ENCODE measurements around the gene SLC24A3.

SLC24A3 gene

DNA sequence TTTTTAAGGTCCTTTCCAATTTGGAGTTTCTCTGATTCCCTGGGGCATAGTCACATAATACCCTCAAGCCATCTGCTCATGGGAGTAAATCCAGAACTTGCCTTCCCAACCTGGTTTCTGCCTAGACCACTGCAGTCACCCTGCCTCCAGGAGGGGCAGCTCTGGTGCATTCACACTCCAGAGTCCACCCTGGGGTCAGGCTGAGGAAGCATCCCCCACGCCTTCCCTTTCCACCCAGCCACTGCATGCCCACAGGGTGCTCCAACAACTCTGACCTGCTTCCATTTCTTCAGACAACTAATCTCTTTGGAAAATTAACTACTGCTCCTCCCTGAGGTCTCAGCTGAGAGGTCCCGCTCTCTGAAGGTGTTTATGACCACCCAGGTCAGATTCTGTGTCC lies 334.2 kb downstream of the SLC24A3 start:
- no peak for DNase-seq (ENCODE audit: low read depth in 2 of 2)

DNA sequence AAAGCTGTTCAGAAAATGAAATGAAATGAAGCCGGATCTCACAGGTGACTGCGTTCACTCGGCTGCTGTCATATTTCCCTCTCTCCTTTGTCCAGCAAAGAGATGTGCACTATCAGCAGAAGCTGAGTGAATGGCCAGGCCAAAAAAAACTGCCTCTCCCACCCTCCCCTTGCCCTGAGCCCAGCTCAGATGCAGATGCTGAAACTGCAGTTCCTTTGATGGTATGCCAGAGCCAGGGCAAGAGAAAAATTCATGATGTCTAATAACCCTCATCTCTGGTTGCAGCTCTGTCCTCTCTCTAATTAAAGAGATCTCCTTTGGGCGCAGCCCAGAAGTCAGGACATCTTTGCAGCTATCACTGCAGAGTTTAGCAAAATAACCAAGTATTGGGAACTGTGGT lies 335.1 kb downstream of the SLC24A3 start:
- DNase-seq (ENCODE audit: low read depth in 2 of 2) = no peak

DNA sequence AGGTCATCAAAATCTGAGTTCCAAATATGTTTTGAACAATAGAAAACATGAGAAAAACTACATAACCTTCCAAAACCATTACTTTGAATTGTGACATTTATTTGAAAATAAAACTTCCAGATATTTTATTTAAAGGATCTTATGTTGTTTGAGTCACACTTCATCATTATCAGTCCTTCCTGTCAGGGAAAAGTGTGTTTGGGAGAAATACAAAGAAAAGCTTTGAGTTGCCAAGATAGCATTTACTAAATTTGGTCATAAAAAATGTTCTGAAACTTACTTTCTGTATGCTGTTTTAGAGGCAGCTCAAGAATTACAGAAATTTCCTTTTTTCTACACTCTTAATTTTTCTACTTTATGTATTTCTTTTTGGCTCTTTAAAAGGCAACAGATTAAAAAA lies 337.5 kb downstream of the SLC24A3 start:
- DNase-seq (ENCODE audit: low read depth in 2 of 2) = no peak

DNA sequence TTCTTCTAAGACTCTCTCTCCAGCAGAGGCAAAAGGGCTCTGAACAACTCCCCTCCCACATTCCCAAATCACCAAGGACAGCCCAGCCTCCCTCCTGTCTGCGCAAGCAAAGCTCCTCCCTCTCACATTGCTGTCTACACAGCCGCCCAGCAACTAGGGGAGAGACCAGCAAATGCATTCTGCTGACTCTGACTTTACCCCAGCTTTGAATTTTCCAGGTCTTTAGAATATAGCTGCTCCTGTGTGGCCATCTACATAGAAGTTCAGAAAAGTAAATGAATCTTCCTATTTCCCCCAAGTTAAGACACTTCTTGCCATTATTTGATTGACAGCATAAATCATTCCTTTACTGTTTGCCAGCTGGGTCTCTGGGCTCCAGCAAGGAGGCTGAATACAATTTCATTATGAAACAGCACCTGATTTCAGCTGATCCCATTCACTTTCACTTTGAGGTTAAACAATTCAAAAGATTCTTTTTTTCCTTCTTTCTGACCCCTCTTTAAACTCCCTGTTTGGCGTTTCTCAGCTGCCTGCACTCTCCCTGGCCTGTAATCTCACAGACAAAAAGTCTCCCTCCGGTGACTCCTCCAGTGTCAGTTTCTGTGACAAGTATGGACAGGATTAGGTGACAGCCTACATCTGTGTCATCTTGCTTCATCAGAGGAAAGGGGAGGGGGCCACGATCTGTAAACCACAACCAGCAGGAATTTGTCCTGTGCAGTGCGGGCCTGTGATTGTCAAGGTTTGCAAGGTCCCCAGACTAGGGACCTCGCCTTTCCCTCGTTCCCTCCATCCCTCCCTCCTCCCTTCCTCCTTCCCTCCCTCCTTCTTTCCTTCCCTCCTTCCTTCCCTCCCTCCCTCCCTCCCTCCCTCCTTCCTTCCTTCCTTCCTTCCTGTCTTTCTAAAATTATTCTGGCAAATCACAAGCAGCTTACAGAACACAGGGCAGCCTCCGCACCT lies 340.1 kb downstream of the SLC24A3 start:
- DNase-seq (ENCODE audit: low read depth in 2 of 2) = no peak

GRCh38 chr20:19554666-19555065 lies 342.2 kb downstream of the SLC24A3 start:
- DNase-seq (ENCODE audit: low read depth in 2 of 2) = no peak

- DNase-seq (ENCODE audit: low read depth in 2 of 2) = no peak
Observed at GRCh38 chr20:19555726-19556125, 343.3 kb downstream of the SLC24A3 start.

- DNase-seq (ENCODE audit: low read depth in 2 of 2) = no peak
Observed at GRCh38 chr20:19557291-19557690, 344.8 kb downstream of the SLC24A3 start.

- no peak for DNase-seq (ENCODE audit: low read depth in 2 of 2)
Observed at GRCh38 chr20:19560881-19561480, 348.5 kb downstream of the SLC24A3 start.

DNA sequence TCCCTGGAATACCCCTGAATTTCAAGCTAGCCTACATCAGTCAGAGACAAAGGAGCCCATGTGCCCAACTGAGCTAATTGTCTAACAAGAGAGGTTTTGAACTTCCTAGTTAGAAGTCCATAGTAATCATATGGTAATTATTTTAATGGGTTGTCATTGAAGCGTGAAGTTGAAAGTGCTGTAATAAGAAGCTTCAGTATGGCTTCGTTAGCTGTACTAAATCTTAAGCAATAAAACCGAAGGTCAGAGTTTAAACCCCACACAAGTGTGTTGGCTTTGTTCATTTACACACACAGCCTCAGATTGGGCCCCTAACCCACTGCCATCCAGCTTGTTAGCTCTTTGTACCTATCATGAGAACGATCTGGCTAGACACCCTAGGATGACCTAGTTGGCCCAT lies 350.0 kb downstream of the SLC24A3 start:
- DNase-seq (ENCODE audit: low read depth in 2 of 2) = no peak

GRCh38 chr20:19564261-19564660 lies 351.8 kb downstream of the SLC24A3 start:
- DNase-seq (ENCODE audit: low read depth in 2 of 2) = no peak

DNA sequence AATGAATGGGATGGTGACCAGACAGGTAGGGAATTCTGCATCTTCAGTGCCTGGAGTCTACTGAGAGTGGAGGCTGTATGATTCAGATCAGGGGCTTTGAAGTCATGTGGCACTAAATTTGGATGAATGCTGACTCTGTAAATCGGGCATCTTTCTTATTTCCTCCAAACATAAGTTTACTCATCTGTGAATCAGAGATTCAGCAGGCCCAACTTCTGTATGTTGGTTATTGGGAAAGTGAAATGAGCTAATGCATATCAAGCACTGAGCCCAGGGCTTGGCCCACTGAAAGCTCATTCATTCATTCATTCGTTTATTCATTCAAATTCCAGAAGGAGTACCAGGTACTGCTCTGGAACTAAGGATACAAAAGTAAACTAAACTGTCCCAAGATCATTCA lies 353.3 kb downstream of the SLC24A3 start:
- no peak for DNase-seq (ENCODE audit: low read depth in 2 of 2)

DNA sequence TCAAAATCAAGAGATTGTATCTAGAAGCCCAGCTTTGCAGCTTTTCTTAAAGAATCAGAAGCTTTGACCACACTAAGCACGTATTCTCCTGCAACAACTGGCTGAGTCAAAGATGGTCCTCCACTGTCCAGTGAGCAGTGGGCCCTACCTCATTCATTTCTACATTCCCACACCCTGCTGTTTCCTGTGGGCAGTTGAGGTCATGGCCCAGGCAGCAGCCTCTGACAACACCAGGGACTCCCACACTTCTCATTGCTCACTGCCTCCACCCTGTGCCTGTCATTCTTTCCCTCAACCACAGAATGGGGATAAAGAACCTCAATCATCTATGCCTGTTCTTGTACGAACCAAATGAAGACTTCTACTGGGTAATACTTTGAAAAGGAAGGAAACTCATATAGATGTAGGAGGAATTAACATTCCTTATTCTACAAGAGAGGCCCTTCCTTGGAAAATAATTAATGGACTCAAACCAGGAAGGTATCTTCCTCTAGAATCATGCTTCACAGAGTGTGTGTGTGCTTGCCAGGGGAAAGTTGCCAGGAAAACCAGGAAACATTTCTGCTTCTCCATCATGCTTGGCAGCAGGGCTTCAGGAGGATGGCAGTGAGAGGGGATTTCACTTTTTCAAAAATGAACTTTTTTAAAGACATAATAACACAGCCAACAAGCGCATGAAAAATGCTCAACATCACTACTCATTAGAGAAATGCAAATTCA lies 353.9 kb downstream of the SLC24A3 start:
- no peak for DNase-seq (ENCODE audit: low read depth in 2 of 2)

- no peak for DNase-seq (ENCODE audit: low read depth in 2 of 2)
Observed at GRCh38 chr20:19568128-19568527, 355.7 kb downstream of the SLC24A3 start.

DNA sequence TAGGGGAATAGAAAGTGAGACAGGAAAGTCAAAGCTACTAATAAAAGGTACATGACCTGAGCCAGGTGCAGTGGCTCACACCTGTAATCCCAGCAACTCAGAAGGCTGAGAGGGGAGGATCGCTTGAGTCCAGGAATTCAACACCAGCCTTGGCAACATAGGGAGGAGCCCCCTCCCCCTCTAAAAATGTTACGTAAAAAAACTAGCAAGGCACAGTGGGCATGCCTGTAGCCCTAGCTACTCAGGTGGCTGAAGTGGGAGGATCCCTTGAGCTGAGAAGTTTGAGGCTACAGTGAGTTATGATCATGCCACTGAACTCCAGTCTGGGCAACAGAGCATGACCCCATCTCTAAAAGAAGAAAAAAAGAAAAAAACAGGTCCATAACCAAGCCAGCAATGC lies 359.6 kb downstream of the SLC24A3 start:
- DNase-seq (ENCODE audit: low read depth in 2 of 2) = no peak

- DNase-seq (ENCODE audit: low read depth in 2 of 2) = no peak
Observed at GRCh38 chr20:19577692-19578091, 365.2 kb downstream of the SLC24A3 start.

GRCh38 chr20:19582782-19583181 lies 370.3 kb downstream of the SLC24A3 start:
- no peak for DNase-seq (ENCODE audit: low read depth in 2 of 2)

DNA sequence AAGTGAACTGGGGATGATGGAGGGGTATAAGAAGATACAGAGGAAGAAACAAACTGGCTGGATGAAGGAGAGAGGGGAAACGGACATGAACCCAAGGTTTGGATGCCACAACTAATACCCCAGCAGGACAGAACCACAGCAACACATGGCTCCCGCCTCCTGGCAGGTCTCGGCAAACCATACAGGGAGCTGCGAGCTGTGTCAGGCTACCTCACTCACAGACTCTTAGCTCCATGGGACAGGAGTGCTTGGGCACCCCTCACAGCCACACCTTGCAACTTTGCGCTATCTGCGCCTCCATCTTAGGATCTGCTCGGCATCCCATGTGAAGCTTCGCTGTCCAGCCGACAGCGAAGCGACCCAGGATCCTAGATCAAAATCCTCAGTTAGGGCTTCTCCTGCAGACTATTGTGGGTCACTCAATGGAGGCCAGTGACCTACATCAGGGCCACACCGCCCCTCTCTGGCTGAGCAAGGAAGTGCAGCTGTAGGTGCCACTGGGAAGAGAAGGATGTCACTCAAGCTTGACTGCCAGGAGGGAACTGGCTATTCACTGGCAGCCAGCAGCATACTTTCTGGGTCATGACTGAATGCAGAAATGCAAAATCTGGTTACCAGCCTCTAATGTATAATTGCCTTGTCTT lies 371.2 kb downstream of the SLC24A3 start:
- peak in 1 of 2 donors; percentile 4 for DNase-seq (ENCODE audit: low read depth in 2 of 2)

DNA sequence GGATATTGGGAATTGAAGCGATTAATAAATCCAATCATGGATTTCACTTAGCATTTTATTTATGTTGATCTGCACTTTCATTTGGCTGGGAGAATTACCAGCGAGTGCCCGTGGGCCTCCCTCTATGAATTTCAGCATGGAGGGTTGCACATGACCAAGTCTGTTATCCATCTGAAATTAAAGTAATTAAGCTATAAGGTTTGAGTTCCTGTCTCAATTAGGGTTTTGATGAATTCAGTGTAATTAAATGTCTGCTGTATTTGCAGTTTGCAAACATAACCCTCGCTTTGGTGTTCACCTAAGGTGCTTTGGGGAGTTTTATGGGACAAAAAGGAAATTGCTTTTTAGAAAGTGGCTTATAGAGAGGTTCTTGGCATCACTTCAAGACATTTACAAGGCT lies 375.8 kb downstream of the SLC24A3 start:
- no peak for DNase-seq (ENCODE audit: low read depth in 2 of 2)

DNA sequence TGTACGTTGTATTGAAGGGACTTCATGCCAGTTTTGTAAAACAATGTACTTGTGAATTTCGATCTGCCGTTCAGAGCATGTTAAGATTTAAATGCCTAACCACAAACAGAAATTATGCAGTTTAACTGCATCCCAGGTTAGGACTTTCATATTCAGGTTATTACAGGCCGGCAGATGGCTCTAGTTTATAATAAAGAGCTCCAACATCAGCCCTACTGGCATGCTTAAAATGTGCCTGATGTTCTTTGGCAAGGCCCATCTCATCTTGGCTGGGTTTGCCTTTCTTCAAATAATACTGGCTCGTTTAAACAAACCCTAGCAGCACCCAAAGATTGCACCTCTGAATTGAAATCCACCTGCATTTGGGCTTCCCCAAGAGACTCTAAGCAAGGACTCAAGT lies 376.3 kb downstream of the SLC24A3 start:
- no peak for DNase-seq (ENCODE audit: low read depth in 2 of 2)

GRCh38 chr20:19589787-19590362 lies 377.4 kb downstream of the SLC24A3 start:
- no peak for DNase-seq (ENCODE audit: low read depth in 2 of 2)

GRCh38 chr20:19590382-19590781 lies 377.9 kb downstream of the SLC24A3 start:
- no peak for DNase-seq (ENCODE audit: low read depth in 2 of 2)

DNA sequence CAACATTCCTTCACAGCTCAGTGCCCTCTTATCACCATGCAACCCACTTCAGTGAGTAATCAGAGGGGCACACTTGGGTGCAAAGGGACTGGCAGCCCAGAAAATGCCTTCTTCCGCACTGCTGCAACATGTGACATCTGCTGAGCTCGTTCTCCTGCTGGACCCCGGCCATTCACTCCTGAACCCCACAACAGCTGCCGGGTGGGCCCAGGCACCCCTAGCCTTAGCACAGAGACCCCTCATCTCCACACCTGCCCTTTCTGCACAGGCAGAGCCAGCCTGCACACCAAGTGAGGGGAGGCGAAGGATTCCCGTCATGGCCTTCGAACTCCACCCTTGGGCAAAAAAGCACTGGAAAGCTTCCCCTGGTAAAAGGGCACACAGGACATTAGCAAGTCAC lies 381.3 kb downstream of the SLC24A3 start:
- DNase-seq (ENCODE audit: low read depth in 2 of 2) = no peak

Measured in stimulated activated CD8-positive, alpha-beta memory T cell treated with anti-CD3 and anti-CD28 coated beads, Interleukin-7, amount 100 ng/mL, for 1 hour (primary cell).